Stomach (tissue), 9 donors: Measurements from ENCODE around the gene SHCBP1L. TPM values are rescaled to one million over a fixed set of nuclear protein-coding genes. Genes with fewer than 3 reads are reported as not detected.

Source experiments
- DNase-seq, 2 donors: peaks; one replicate each; pipeline versions ENCODE4 v3.0.0 to v3.0.0-alpha.2; 2013 to 2019
- H3K27ac ChIP-seq, 5 donors: fragments of 200-600 bp in 4 of 5; sonication (generic) in 4 of 5; one replicate each; pipeline ENCODE4 v1.5.1; 2013 to 2019; ENCODE audit warnings: mild to moderate bottlenecking in 1 of 5, moderate library complexity in 1 of 5
- H3K27me3 ChIP-seq, 3 donors: fragments of 200-600 bp; sonication (generic); one replicate each; pipeline ENCODE4 v1.5.1; 2017 to 2019; ENCODE audit warnings: mixed run types in 1 of 3
- H3K36me3 ChIP-seq, 4 donors: fragments of 200-600 bp; sonication (generic); 1 replicate in 3 of 4; 2 replicates in 1 of 4; pipeline ENCODE4 v1.5.1; 2016 to 2019
- H3K4me1 ChIP-seq, 4 donors: fragments of 200-600 bp; sonication (generic); one replicate each; pipeline ENCODE4 v1.5.1; 2016 to 2019
- H3K4me3 ChIP-seq, 4 donors: fragments of 200-600 bp; sonication (generic) in 3 of 4; one replicate each; pipeline ENCODE4 v1.5.1; 2016 to 2019; ENCODE audit warnings: mild to moderate bottlenecking in 1 of 4
- H3K9me3 ChIP-seq, 4 donors: fragments of 200-600 bp; sonication (generic); one replicate each; pipeline ENCODE4 v1.5.1; 2016 to 2019
- EP300 ChIP-seq: sonication (generic); formaldehyde crosslinking; IDR thresholded peaks from one replicate; pipeline ENCODE4 v1.6.1; 2017; ENCODE audit warnings: antibody characterized with exemption
- POLR2A ChIP-seq, 4 donors: fragments of 450-650 bp; IDR thresholded peaks; one replicate each; pipeline ENCODE4 v1.6.1; 2016; ENCODE audit warnings: antibody characterized with exemption in 4 of 4, control low read depth in 2 of 4, mild to moderate bottlenecking in 1 of 4, moderate library complexity in 1 of 4
- POLR2AphosphoS5 ChIP-seq, 3 donors: sonication (generic); formaldehyde crosslinking; IDR thresholded peaks; one replicate each; pipeline ENCODE4 v1.6.1; 2016; ENCODE audit warnings: antibody characterized with exemption in 3 of 3
- WGBS, 5 donors: extraction: QIAGEN DNeasy Blood & Tissue Kit in 3 of 5; methylation state at CpG; one replicate each; pipeline versions ENCODE4 v1.1.5 to v1.1.7; 2013 to 2018; 5-methylcytosine and 5-hydroxymethylcytosine counted together
- intact Hi-C: fragments of 100-400 bp; cut with DNase I; formaldehyde crosslinking; loops from one replicate; pipeline ENCODE4 v1.15.1; 2023; ENCODE audit warnings: low total_unique reads
- polyA plus RNA-seq, 3 donors: library from polyadenylated mRNA; stranded (reverse); fragments of 200-250 nt; gene quantifications; one replicate each; pipeline ENCODE4 v1.2.3, GENCODE V29; 2013
- total RNA-seq, 5 donors: library from RNA; depleted of rRNA; stranded (reverse); fragments of >200 nt; gene quantifications; one replicate each; pipeline versions ENCODE4 v1.1.0 to v1.2.3, GENCODE V29; 2014 to 2016
- TF ChIP-seq, protein P1 (sequence below), 7 experiments: fragments of 450-650 bp in 4 of 7; fragments of 200-600 bp in 3 of 7; sonication (generic) in 3 of 7; IDR thresholded peaks; one replicate each; pipeline ENCODE4 v1.5.1; 2016 to 2019; ENCODE audit warnings: antibody characterized with exemption in 7 of 7, control low read depth in 2 of 7, mild to moderate bottlenecking in 1 of 7
- donor health status: healthy with polysubstance abuse.
- donor health status: Bipolar disorder and iron deficiency.
- donor health status: healthy.

Gene SHCBP1L
- total and polyA plus RNA-seq, 8 donors: not detected

DNA sequence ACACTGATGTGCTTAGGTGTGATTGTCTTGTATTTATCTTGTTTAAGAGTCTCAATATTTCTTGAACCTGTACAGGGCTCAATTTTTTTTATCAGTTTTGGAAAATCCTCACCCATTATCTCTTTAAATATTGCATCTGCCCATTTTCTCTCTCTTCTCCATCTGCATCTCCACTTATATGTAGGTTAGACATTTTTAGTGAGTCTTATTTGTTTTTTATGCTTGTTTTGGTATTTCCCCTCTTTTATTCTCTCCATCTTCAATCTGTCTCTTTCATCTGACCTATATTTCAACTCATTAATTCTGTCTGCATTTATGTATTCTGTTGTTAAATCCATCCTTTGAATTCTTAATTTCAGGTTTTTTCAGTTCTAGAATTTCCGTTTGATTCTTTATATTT is 32.9 kb upstream of the SHCBP1L start:
- Histone ChIP-seq H3K4me3 (no peak overlapping the region), H3K36me3 (no peaks in the 10 kb centered on the region), H3K9me3 (no peaks in the 10 kb centered on the region), H3K4me1 (no peaks in the 10 kb centered on the region), H3K27ac (no peak overlapping the region), H3K27me3 (no peaks in the 10 kb centered on the region)
- DNase-seq: no peak
- intact Hi-C loops: no loop called here
- WGBS, 5 donors: 78 to 95% (median 89%) methylated on average over 1 of the region's 1 CpG
- TF ChIP-seq, protein P1, sequence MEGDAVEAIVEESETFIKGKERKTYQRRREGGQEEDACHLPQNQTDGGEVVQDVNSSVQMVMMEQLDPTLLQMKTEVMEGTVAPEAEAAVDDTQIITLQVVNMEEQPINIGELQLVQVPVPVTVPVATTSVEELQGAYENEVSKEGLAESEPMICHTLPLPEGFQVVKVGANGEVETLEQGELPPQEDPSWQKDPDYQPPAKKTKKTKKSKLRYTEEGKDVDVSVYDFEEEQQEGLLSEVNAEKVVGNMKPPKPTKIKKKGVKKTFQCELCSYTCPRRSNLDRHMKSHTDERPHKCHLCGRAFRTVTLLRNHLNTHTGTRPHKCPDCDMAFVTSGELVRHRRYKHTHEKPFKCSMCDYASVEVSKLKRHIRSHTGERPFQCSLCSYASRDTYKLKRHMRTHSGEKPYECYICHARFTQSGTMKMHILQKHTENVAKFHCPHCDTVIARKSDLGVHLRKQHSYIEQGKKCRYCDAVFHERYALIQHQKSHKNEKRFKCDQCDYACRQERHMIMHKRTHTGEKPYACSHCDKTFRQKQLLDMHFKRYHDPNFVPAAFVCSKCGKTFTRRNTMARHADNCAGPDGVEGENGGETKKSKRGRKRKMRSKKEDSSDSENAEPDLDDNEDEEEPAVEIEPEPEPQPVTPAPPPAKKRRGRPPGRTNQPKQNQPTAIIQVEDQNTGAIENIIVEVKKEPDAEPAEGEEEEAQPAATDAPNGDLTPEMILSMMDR (IDR thresholded peaks at IDR 0.05): no peak
- TF ChIP-seq EP300: no peak
- TF ChIP-seq POLR2A (IDR thresholded peaks at IDR 0.05): no peak
- TF ChIP-seq POLR2AphosphoS5 (IDR thresholded peaks at IDR 0.05): no peak

DNA sequence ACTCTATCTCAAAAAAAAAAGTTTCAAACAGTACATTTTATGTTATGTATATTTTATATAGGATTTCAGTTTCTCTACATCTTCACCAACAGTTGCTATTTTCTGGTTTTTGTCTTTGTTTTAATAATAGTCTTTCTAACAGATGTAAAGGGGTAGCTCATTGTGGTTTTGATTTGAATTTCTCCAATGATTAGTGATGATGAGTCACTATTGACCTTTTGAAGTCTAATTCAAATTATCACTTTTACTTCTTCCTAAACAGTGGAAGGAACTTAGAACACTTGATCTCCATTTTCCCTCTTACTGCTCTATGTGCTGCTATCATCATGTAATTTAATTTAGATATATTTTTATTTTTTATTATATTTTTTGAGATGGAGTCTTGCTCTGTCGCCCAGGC is 31.7 kb upstream of the SHCBP1L start:
- TF ChIP-seq POLR2A (IDR thresholded peaks at IDR 0.05) (no peak), EP300 (no peak), POLR2AphosphoS5 (IDR thresholded peaks at IDR 0.05) (no peak)
- TF ChIP-seq, protein P1 (IDR thresholded peaks at IDR 0.05): no peak
- no peak overlapping the region for H3K27ac ChIP-seq
- no peak for DNase-seq
- H3K4me3 ChIP-seq: no peak overlapping the region
- H3K9me3 ChIP-seq: no peaks in the 10 kb centered on the region
- intact Hi-C loops: no loop called here
- no peaks in the 10 kb centered on the region for H3K4me1 ChIP-seq
- H3K27me3 ChIP-seq: no peaks in the 10 kb centered on the region
- 95 to 100% (median 100%) methylated on average over 1 of the region's 1 CpG for WGBS, 5 donors
- H3K36me3 ChIP-seq: no peaks in the 10 kb centered on the region

DNA sequence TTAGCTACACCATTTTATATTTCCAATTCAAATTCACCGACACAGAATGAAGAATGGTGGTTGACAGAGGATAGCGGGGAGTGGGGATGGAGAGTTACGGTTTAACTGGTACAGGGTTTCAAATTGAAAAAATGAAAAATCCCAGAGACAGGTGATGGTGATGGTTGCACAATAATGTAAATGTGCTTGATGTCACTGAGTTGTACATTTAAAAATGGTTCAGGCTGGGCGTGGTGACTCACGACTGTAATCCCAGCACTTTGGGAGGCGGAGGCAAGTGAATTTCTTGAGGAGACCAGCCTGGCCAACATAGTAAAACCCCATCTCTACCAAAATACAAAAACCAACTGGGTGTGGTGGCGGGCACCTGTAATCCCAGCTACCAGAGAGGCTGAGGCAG is 31.2 kb upstream of the SHCBP1L start:
- Histone ChIP-seq H3K36me3 (no peaks in the 10 kb centered on the region), H3K27me3 (no peaks in the 10 kb centered on the region), H3K4me1 (no peaks in the 10 kb centered on the region), H3K4me3 (no peak overlapping the region), H3K27ac (no peak overlapping the region), H3K9me3 (no peaks in the 10 kb centered on the region)
- no peak for TF ChIP-seq POLR2AphosphoS5 (IDR thresholded peaks at IDR 0.05)
- TF ChIP-seq, protein P1 (IDR thresholded peaks at IDR 0.05): no peak
- TF ChIP-seq EP300: no peak
- TF ChIP-seq POLR2A (IDR thresholded peaks at IDR 0.05): no peak
- intact Hi-C loops: no loop called here
- 89 to 97% (median 94%) methylated on average over 7 of the region's 7 CpGs for WGBS, 5 donors
- DNase-seq: no peak

DNA sequence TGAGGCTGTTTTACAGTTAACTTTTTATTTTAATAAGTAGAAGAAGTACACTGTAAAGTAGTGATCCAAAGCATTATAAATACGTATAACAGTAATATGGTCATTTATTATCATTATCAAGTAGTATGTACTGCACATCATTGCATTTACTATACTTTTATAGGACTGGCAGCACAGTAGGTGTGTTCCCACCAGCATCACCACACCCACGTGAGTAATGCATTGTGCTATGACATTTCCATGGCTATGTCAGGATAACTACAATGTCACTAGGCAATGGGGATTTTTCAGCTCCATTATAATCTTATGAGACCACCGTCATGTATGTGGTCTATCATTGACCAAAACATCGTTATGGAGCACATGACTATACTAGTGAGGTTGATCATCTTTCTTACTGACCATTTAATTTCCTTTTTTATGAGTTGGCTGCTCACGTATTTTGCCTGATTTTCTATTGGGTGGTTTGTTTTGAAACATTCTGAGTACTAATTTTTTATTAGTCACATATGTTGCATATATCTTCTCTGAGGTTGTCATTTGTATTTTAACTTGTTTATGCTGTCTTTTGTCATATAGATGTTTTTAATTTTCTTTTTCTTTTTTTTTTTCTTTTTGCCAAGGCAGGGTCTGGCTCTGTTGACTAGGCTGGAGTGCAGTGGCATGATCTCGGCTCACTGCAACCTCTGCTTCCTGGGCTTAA is 25.3 kb upstream of the SHCBP1L start:
- Histone ChIP-seq H3K27me3 (no peaks in the 10 kb centered on the region), H3K27ac (no peak overlapping the region), H3K4me1 (no peaks in the 10 kb centered on the region), H3K36me3 (no peaks in the 10 kb centered on the region), H3K4me3 (no peak overlapping the region), H3K9me3 (no peaks in the 10 kb centered on the region)
- no peak for TF ChIP-seq POLR2A (IDR thresholded peaks at IDR 0.05)
- TF ChIP-seq EP300: no peak
- no peak for TF ChIP-seq POLR2AphosphoS5 (IDR thresholded peaks at IDR 0.05)
- TF ChIP-seq, protein P1 (IDR thresholded peaks at IDR 0.05): no peak
- 82 to 87% (median 86%) methylated on average over 6 of the region's 6 CpGs for WGBS, 5 donors
- DNase-seq: no peak
- intact Hi-C loops: no loop called here
